ENCODE data around the gene MAP2K5. TPM values are rescaled to one million over a fixed set of nuclear protein-coding genes. Genes with fewer than 3 reads are reported as not detected.

MAP2K5 gene
- total and polyA plus RNA-seq, 10 of the 15 experiments (the other 5 are each of a cell fraction or from before 2014, with no cell fraction given): 1.3 to 19.4 (median 9.6) TPM

DNA sequence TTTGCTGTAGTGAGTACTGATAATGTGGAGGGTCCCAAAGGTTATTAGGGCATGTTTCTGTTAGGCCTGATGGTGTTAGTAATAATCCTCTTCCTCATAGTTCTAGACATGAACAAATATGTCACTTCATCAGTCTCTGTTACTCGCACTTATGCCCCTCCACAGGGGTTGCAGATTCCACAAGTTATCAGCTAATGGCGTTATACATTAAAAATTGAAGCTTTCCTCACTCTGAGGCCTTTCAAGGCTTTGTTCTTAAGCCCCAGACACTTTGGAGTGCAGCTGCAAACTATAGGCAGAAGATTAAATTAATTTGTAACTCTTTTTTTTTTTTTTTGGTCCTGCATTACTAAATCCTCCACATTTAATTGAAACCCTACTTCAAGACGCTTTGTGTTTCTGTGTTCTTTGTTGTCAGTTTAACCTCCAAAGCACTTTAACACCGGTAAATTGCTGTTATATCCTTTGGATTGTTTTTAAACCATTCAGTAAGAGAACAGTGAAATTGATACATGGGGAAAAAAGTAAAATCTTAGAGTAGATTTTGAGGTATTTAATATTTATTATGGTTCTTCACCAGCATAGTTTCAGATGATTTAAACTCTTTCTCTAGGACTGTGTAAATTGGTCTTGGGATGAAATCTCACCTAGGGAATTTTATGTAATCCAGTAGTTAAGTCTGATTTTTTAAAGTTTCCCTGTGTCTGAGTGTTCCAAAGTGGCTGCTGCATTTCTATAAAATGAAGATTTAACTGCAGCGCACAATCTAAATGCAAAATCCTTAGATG, 179.7 kb downstream of the MAP2K5 start (continued):
- no peak for TF ChIP-seq CEBPB (IDR thresholded peaks at IDR 0.05; ENCODE audit: borderline replicate concordance in 1 of 2, low read depth in 2 of 2, low read length in 2 of 2)
- TF ChIP-seq, protein P1, sequence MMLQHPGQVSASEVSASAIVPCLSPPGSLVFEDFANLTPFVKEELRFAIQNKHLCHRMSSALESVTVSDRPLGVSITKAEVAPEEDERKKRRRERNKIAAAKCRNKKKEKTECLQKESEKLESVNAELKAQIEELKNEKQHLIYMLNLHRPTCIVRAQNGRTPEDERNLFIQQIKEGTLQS (IDR thresholded peaks at IDR 0.05; ENCODE audit: borderline replicate concordance, extremely low read depth, low read depth, low read length): no peak

DNA sequence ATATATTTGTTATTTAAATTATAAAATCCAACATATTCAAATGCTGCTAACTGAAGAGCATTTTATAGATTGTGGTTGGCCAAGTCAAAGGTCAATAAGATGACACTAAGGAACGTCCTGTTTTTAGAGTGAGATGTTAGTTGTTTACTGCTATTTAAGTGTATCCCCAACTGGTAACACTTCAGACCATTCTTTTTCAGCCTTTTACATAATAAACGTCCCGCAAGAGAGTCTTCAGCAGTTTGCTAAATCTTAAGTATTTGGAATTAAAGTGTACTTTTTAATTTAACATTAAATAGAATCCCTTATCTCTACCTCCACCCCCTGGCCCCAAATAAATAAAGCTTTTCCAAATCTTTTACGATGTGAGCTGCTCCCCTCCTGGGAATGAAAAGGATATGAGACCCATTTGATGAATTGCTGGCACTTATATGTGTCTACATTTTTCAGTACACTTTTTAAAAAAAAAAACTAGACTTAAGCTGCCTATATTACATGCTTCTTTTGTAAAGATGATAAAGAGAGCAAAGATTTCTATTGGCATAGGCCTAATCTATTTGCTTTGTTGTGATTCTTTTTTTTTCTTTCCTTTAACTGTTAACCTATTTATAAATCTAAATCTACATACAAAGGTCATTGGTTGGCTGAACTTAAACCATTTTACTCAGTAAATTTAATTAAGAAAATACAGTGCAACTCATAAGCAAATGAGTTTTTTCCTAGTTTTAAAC, 181.0 kb downstream of the MAP2K5 start:
- 100% methylated on average over 4 of the region's 4 CpGs for WGBS (ENCODE audit: insufficient coverage, insufficient replicate concordance, low lambda C conversion rate, missing lambda C conversion rate)
- Histone ChIP-seq H3K27ac (ENCODE audit: control insufficient read depth, insufficient read depth) (no peak overlapping the region), H3K9ac (ENCODE audit: control insufficient read depth, insufficient read depth, low read length) (no peak overlapping the region), H4K20me1 (ENCODE audit: control insufficient read depth, insufficient read depth) (no peaks in the 10 kb centered on the region), H3K27me3 (replicated peaks in 1 of 2; ENCODE audit: control insufficient read depth in 2 of 2, insufficient read depth in 2 of 2, low read length in 1 of 2) (no peaks in the 10 kb centered on the region), H3K4me2 (ENCODE audit: control insufficient read depth, insufficient read depth) (no peak overlapping the region), H3K36me3 (ENCODE audit: control insufficient read depth in 2 of 2, insufficient read depth in 2 of 2, low read length in 1 of 2) (no peaks in the 10 kb centered on the region), H2AFZ (ENCODE audit: control insufficient read depth, low read depth, low read length) (no peak overlapping the region), H3K4me3 (no peak overlapping the region), H3K4me1 (ENCODE audit: control insufficient read depth, insufficient read depth, low read length) (no peaks in the 10 kb centered on the region; the same call in 1 of the 2 replicates), H3K9me3 (replicated peaks; ENCODE audit: control insufficient read depth, insufficient read depth, low read length) (no peaks in the 10 kb centered on the region), H3K79me2 (ENCODE audit: control insufficient read depth, insufficient read depth, low read length) (no peaks in the 10 kb centered on the region)
- POLR2A ChIA-PET: no interaction called here
- no TSS peak for BruUV-seq (replicated peaks)
- DNase-seq (ENCODE audit: low read depth, low spot score) (no peak), ATAC-seq (no peak), FAIRE-seq (no peak)
- intact Hi-C loops (cut with micrococcal nuclease; ENCODE audit: unreplicated experiment) (no loop called here), in situ Hi-C loops (cut with MboI) (no loop called here)
- RAD21 ChIA-PET (ENCODE audit: unreplicated experiment): no interaction called here
- SMC1A ChIA-PET (ENCODE audit: uncharacterized antibody, unreplicated experiment): no interaction called here
- CTCF ChIA-PET: no interaction called here
- TF ChIP-seq ZNF384 (IDR thresholded peaks at IDR 0.05; ENCODE audit: borderline replicate concordance, low read depth, low read length): no peak
- TF ChIP-seq, protein P2, sequence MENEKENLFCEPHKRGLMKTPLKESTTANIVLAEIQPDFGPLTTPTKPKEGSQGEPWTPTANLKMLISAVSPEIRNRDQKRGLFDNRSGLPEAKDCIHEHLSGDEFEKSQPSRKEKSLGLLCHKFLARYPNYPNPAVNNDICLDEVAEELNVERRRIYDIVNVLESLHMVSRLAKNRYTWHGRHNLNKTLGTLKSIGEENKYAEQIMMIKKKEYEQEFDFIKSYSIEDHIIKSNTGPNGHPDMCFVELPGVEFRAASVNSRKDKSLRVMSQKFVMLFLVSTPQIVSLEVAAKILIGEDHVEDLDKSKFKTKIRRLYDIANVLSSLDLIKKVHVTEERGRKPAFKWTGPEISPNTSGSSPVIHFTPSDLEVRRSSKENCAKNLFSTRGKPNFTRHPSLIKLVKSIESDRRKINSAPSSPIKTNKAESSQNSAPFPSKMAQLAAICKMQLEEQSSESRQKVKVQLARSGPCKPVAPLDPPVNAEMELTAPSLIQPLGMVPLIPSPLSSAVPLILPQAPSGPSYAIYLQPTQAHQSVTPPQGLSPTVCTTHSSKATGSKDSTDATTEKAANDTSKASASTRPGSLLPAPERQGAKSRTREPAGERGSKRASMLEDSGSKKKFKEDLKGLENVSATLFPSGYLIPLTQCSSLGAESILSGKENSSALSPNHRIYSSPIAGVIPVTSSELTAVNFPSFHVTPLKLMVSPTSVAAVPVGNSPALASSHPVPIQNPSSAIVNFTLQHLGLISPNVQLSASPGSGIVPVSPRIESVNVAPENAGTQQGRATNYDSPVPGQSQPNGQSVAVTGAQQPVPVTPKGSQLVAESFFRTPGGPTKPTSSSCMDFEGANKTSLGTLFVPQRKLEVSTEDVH (IDR thresholded peaks at IDR 0.05; ENCODE audit: low read depth, partially characterized antibody): no peak
- TF ChIP-seq IRF4 (IDR thresholded peaks at IDR 0.05; ENCODE audit: low read depth, low read length): no peak
- TF ChIP-seq MXI1 (IDR thresholded peaks at IDR 0.05; ENCODE audit: low read depth, low read length): no peak
- TF ChIP-seq SIN3A (IDR thresholded peaks at IDR 0.05; ENCODE audit: low read depth, low read length): no peak
- TF ChIP-seq, protein P3, sequence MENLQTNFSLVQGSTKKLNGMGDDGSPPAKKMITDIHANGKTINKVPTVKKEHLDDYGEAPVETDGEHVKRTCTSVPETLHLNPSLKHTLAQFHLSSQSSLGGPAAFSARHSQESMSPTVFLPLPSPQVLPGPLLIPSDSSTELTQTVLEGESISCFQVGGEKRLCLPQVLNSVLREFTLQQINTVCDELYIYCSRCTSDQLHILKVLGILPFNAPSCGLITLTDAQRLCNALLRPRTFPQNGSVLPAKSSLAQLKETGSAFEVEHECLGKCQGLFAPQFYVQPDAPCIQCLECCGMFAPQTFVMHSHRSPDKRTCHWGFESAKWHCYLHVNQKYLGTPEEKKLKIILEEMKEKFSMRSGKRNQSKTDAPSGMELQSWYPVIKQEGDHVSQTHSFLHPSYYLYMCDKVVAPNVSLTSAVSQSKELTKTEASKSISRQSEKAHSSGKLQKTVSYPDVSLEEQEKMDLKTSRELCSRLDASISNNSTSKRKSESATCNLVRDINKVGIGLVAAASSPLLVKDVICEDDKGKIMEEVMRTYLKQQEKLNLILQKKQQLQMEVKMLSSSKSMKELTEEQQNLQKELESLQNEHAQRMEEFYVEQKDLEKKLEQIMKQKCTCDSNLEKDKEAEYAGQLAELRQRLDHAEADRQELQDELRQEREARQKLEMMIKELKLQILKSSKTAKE (IDR thresholded peaks at IDR 0.05; ENCODE audit: low read depth, poor library complexity, severe bottlenecking): no peak
- TF ChIP-seq, protein P4, sequence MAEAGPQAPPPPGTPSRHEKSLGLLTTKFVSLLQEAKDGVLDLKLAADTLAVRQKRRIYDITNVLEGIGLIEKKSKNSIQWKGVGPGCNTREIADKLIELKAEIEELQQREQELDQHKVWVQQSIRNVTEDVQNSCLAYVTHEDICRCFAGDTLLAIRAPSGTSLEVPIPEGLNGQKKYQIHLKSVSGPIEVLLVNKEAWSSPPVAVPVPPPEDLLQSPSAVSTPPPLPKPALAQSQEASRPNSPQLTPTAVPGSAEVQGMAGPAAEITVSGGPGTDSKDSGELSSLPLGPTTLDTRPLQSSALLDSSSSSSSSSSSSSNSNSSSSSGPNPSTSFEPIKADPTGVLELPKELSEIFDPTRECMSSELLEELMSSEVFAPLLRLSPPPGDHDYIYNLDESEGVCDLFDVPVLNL (IDR thresholded peaks at IDR 0.05; ENCODE audit: low read depth, low read length): no peak
- TF ChIP-seq, protein P5, sequence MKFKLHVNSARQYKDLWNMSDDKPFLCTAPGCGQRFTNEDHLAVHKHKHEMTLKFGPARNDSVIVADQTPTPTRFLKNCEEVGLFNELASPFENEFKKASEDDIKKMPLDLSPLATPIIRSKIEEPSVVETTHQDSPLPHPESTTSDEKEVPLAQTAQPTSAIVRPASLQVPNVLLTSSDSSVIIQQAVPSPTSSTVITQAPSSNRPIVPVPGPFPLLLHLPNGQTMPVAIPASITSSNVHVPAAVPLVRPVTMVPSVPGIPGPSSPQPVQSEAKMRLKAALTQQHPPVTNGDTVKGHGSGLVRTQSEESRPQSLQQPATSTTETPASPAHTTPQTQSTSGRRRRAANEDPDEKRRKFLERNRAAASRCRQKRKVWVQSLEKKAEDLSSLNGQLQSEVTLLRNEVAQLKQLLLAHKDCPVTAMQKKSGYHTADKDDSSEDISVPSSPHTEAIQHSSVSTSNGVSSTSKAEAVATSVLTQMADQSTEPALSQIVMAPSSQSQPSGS (IDR thresholded peaks at IDR 0.05; ENCODE audit: low read length): no peak
- TF ChIP-seq CBFB (IDR thresholded peaks at IDR 0.05; ENCODE audit: low read depth): no peak
- no peak for TF ChIP-seq EGR1 (IDR thresholded peaks at IDR 0.05; ENCODE audit: borderline replicate concordance in 1 of 2, low read depth in 2 of 2, low read length in 2 of 2)

Data from GM12878 (cell line).